ENCODE results near the gene CXCL8.

GRCh38 chr4:73730292-73730691 lies 10.1 kb upstream of the CXCL8 start:
- no peak for TF ChIP-seq CTCF (IDR thresholded peaks at IDR 0.05)
- no peak for TF ChIP-seq EP300 (IDR thresholded peaks at IDR 0.05; ENCODE audit: low read depth)
- TF ChIP-seq POLR2AphosphoS5 (IDR thresholded peaks at IDR 0.05): no peak
- TF ChIP-seq POLR2A (IDR thresholded peaks at IDR 0.05): no peak

All from transverse colon (tissue), 4 donors.